NCI-H2107 treated with DMSO at 0.1 percent for 48 hours (cell line): ENCODE measurements around the gene CGB1.
A peak's percentile ranks its signal among the peaks of the same experiment; 100 is the strongest.

Experiments
- DNase-seq: peaks from one replicate; lab custom pipeline; 2025; ENCODE audit not compliant: unreplicated experiment; lab: John Stamatoyannopoulos, UW

CGB1 gene

GRCh38 chr19:48997972-48998371 is 38.7 kb downstream of the CGB1 start:
- peak; percentile 84 for DNase-seq

- no peak for DNase-seq
Observed at GRCh38 chr19:48994035-48994386, 42.7 kb downstream of the CGB1 start.

GRCh38 chr19:48993175-48994034 is 43.3 kb downstream of the CGB1 start, which contains the start of the genes GYS1 and RUVBL2:
TSS of gene GYS1 (minus strand) at chr19:48993309. CDS start at chr19:48993112, 197 bp downstream.
TSS of gene RUVBL2 (plus strand) at chr19:48993887. CDS start at chr19:48993912, 25 bp downstream.
- peak; percentile 96 for DNase-seq

- peak; percentile 21 for DNase-seq
Observed at GRCh38 chr19:48992581-48993174, 44.0 kb downstream of the CGB1 start.

GRCh38 chr19:48991873-48992580 is 44.7 kb downstream of the CGB1 start:
- peak; percentile 3 for DNase-seq

- no peak for DNase-seq
Observed at GRCh38 chr19:48991011-48991609, 45.6 kb downstream of the CGB1 start.

- DNase-seq, result no peak
Observed at GRCh38 chr19:48990400-48990799, 46.3 kb downstream of the CGB1 start.

- no peak for DNase-seq
Observed at GRCh38 chr19:48989701-48990291, 46.9 kb downstream of the CGB1 start.

- DNase-seq, result no peak
Observed at GRCh38 chr19:48988860-48989259, 47.8 kb downstream of the CGB1 start.

GRCh38 chr19:48988286-48988685 is 48.4 kb downstream of the CGB1 start:
- DNase-seq, result no peak

- DNase-seq, result no peak
Observed at GRCh38 chr19:48987323-48987722, 49.4 kb downstream of the CGB1 start.

- DNase-seq, result no peak
Observed at GRCh38 chr19:48986211-48986610, 50.5 kb downstream of the CGB1 start.

- DNase-seq, result no peak
Observed at GRCh38 chr19:48985711-48986110, 51.0 kb downstream of the CGB1 start.
